Stimulated activated CD4-positive, alpha-beta T cell treated with anti-CD3 and anti-CD28 coated beads, Interleukin-1b, Interleukin-23, amount 100 ng/mL, for 48 hours (primary cell): ENCODE data around the gene KRT6C.
"Not testable (repeated sequence)": the region's sequence is repeated elsewhere in the genome, so short reads cannot be mapped to it uniquely, and the experiment has no call there.

Experiments
- DNase-seq: peaks from one replicate; pipeline ENCODE4 v3.0.0-alpha.2; 2020

Gene KRT6C

GRCh38 chr12:52499806-52500560, 26.4 kb upstream of the KRT6C start:
- DNase-seq = no peak

- no peak for DNase-seq
These were observed 25.3 kb upstream of the KRT6C start for GRCh38 chr12:52498946-52499345.

- DNase-seq = no peak
These were observed 24.4 kb upstream of the KRT6C start for GRCh38 chr12:52497975-52498374.

DNA sequence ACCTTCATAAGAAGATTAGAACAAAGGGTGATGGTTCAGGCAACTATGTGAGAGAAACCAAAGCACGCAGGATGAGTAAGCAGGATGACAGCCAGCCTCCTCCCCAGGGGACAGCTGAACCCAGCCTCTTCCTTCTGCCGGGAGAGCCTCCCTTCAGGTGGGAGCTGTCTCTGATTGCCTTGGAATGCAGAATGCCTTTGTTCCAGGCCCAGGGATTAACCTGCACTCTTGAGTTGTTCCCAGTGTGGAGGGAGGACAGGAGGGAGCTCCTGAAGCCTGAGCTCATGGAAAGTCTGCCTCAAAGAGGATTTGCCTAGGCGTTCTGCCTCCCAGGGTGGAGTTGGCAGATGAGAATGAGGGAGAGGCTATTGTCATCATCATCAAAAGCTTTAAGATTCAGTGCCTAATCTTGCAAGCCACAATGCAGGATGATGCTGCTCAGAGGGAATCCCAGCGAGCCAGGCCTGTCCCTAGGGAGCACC, 23.0 kb upstream of the KRT6C start:
- DNase-seq = no peak

DNA sequence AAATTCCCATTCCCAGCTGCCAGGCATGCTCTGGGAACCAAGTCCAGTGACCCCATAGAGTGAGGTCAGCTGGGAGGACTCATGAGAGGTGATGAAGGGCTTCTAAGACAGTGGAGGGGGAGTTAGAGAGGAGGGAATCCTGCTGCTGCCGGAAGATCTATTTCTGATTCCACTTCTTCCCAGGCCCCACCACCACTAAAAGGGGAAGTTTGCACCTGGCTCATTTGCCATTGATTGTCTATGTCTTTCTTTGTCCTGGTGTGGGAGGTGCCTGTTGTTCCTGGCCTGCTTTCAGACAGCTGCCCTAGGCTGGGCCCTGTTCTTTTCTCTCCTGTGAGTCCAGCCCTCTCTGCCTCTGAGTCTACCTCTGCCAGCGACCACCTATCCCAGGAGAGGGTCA, 22.4 kb upstream of the KRT6C start:
- DNase-seq = no peak

- no peak for DNase-seq
These were observed 21.8 kb upstream of the KRT6C start for GRCh38 chr12:52495389-52495788.

GRCh38 chr12:52494518-52494917, 20.9 kb upstream of the KRT6C start:
- no peak for DNase-seq

- no peak for DNase-seq
These were observed 20.5 kb upstream of the KRT6C start for GRCh38 chr12:52494100-52494499.

DNA sequence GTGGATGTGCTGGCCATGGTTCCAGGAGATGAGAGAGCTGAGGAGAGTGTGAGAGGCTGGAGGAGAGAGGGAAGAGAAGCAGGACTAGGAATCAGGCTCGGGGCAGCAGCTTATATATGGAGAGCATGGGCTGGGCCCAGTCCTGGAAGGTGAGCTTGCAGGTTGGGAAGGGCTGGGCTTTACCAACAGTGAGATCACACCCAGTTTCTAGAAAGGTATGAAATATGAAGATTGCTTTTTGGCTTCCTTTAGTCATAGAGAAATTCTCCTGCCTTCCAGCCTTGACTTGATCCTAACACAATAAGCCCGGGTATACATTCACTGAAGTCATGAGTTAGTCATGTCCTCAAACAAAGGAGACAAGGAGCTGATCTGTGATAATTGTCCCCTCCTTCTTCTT, 19.6 kb upstream of the KRT6C start, which contains the start of gene KRT6A:
KRT6A (minus strand) TSS at position 86 of the 400 bp plus-strand sequence; CDS start at position 17, 69 bp downstream.
- DNase-seq = no peak

- not testable (repeated sequence) for DNase-seq
These were observed 18.8 kb upstream of the KRT6C start for GRCh38 chr12:52492405-52492804.

DNA sequence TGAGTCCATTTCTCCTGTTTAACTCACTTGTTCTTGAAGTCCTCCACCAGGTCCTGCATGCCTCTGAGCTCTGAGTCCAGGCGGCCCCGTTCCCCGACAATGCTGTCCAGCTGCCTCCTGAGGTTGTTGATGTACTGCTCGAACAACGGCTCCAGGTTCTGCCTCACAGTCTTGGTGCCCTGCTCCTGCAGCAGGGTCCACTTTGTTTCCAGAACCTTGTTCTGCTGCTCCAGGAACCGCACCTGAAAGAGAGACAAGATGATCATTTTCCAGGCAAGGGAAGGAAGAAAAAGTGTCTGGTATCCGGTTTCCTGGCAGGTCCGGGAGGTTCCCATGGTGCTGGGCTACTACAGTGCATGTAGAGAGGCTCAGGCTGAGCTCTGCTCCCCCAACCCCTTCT, 17.9 kb upstream of the KRT6C start:
- DNase-seq = not testable (repeated sequence)

GRCh38 chr12:52488736-52489135, 15.1 kb upstream of the KRT6C start:
- no peak for DNase-seq

GRCh38 chr12:52487744-52488443, 14.3 kb upstream of the KRT6C start:
- DNase-seq = not testable (repeated sequence)

GRCh38 chr12:52487211-52487610, 13.6 kb upstream of the KRT6C start:
- DNase-seq = no peak

DNA sequence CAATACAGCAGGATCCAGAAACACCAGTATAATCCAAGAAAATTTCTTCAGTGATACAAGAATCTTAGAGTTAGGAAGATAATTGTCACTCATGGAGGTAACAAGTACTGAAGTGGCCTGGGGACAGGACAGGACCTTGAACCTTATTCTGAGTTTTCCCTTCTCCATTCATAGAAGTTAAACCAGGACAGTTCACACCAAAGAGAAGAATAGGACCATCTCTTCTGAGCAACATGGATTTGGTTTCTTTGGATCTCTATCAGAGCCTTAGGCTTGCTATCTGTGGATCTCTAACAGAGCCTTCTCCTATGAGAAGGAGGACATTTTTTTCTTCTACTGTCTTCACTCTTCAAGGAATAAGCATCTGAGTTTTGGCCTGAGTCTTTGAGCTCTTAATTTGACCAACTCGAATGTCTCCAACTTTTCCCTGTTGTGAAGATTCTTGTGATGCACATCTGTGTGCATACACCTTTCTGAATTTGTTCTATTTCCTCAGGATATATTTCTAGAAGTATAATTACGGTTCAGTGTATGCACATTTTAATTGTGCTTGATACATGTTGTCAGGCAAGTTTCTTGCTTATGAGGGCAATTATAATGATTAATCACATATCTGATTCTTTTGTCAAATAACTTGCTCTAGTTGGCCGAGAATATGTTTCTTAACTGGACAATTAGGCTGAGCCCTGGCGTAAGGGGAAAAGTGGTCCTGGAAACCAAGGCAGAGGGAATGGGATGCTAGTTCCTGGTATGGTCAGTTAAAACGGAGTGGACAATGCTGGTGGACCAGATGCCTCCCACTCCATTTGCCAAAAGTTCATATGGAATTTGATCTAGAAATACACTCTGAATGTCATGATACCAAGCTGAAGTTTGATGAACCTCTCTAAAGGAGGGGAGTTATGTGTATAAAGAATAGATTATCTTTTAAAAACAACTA, 12.8 kb upstream of the KRT6C start:
- no peak for DNase-seq

- DNase-seq = no peak
These were observed 6.5 kb upstream of the KRT6C start for GRCh38 chr12:52480073-52480472.

DNA sequence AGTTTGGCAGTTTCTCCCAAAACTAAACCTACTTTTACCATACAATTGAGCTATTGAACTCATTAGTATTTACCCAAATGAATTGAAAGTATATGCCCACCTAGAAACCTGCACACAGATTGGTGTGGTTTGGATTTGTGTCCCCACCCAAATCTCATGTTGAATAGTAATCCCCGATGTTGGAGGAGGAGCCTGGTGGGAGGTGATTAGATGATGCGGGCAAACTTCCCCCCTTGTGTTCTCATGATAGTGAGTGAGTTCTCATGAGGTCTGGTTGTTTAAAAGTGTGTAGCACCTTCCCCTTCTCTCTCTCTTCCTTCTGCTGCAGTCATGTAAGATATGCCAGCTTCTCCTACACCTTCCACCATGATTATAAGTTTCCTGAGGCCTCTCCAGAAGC, 4.0 kb upstream of the KRT6C start:
- no peak for DNase-seq

GRCh38 chr12:52474212-52474611, 607 bp upstream of the KRT6C start:
- no peak for DNase-seq

DNA sequence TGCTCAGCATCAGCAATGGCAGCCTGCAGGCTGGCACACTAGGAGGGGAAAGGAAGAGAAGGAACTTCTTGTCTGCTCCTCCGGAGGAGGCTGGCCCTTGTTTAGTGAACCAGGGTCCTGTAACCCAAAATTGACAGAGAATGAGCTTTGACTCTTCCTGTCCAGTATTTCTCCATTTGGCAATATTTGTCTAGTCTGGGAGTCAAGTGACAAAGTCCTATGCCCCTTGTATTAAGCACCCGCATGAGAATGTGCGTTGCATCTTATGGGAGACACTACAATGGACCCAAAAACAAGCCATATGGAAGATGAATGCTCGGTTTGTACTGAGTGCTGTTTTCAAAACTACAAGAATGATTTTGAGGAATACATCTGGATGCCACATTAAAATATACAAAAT, 3.8 kb downstream of the KRT6C start:
- no peak for DNase-seq

DNA sequence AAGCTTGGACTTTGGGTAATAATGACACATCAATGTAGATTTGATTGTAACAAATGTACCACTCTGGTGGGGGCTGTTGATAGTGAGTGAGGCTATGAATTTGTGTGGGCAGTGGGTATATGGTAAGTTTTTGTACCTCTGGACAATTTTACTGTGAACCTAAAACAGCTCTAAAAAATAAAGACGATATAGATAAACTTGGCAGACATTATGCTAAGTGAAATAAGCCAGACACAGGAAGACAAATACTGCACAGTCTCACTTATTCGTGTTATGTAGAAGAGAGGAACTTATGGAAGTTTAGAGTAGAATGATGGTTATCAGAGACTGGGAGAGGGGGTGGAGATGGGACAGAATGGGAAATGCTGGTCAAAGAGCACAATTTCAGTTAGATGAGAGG, 8.7 kb downstream of the KRT6C start:
- no peak for DNase-seq

DNA sequence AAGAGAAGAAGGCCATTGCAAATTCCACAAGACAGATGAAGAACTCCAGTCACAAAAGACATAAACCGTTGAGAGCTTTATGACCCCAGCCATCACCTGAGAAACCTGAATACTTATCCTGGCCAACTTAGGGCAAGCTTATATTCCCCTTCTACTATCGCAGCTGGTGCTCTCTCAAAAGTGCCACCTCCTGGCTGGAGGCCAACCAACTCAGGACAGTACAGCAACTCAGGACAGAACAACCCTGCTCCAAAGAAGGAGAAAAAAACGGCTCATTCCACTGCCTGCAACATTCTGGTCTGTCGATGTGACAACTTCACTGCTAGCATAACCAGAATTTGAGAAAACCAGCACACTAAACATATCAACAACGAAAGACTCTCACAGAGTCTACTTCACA, 11.9 kb downstream of the KRT6C start:
- no peak for DNase-seq

GRCh38 chr12:52458861-52459260, 14.7 kb downstream of the KRT6C start:
- no peak for DNase-seq

DNA sequence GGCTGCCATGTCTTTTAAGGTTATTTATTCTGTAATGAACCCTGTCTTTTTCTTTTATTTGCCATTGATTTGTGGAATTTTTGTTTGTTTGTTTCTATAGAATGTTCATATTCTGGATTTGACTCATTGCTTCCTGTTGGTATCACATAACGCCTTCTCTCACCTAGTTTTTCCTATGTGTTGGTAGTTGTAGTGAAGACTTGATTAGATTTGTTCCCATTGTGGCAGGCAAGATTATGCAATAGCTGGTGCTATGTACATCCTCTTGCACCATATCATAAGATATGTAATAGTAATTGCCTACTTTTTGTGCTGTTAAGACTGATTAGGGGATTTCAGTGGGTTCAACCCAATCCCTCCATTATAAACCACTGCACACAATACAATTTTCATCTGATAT, 17.8 kb downstream of the KRT6C start:
- DNase-seq = no peak
